KBM-7 (cell line): ENCODE data around the gene KIRREL3.

Experiments used
- DNase-seq: peaks from one replicate; pipeline ENCODE4 v3.0.0-alpha.2; 2015
- in situ Hi-C: fragments of 300-500 bp; cut with MboI; formaldehyde crosslinking; loops from 2 replicates; pipeline ENCODE4 v1.14.3; 2020; ENCODE audit warnings: low sequenced_read_pairs, low pct_unique_long_range_greater_than_20kb, mixed read lengths

The KIRREL3 gene

GRCh38 chr11:126500981-126501380 lies 499.6 kb downstream of the KIRREL3 start:
- DNase-seq: no peak
- in situ Hi-C loops: no loop called here

DNA sequence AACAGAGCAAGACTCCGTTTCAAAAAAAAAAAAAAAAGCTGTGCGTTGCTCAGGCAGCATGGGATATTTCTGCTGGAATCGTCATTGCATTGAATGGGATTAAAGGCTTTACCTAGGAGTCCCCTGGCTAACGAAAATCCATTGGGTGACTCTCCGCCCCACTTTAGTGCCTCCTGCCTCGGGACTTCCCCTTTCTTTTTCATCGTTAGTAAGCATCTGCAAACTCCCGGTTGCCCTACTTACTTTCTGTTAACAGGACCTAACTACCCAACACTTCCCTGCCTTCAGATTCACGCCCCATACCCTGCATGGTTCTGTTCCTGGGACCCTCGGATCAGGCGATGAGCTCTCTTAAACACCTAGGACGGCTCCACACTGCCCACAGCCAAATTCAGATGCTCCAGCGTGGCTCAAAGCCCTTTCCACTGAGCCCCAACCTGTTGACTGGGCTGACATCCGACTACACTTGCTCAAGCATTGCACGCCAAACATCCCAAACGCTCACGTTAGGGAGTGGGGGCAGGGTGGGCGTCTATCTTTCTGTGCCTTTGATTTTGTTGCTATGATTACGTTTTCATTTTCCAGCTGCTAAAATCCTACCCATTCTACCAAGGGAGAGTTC lies 501.3 kb downstream of the KIRREL3 start:
- in situ Hi-C loops: no loop called here
- no peak for DNase-seq

DNA sequence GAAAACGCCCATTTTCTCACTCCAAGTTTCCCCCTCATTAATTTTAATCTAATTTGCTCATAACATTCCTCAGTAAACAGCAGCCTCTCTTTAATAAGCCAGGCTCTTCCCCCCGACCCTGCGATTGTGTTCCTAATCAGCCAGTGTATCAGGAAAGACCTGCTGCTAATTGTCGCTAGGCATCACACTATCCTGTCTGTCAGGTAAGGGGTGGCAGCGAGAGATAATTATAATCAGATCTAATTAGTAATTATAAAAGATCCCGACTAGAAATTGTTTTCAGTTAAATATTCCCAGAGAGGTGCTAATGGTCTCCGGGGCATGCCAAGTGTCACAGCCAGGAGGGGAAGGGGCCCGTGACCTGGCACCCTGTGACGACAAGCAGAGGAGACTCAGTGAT lies 502.3 kb downstream of the KIRREL3 start:
- in situ Hi-C loops: no loop called here
- no peak for DNase-seq

DNA sequence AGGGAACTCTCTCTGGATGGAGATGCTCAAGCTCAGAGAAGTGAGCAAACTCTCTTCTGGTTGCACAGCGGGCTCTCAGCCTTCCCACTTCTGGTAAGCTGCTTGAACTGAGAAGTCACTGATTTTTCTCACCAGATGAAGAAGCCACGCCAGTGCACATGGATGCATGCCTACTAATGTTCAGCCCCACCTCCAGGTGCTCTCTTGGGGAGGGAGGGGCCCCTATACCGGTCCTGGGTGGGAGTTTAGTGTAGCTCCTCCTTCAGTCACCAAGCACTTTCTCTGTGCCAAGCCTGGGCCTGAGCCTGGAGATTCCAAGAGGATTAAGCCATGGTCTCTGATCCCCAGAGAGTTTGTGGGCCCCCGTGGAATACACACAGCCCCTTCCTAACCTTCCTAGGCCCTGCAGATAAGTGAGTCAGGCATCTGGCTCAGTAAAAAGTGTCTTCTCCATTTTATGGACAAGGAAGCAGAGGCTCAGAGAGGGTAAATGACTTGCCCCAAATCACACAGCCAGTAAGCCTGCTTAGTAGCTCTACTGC lies 502.9 kb downstream of the KIRREL3 start:
- DNase-seq: no peak

GRCh38 chr11:126496576-126497337 lies 503.8 kb downstream of the KIRREL3 start:
- DNase-seq: no peak
- in situ Hi-C loops: no loop called here

More for the DNA sequence above, 502.9 kb downstream of the KIRREL3 start:
- in situ Hi-C loops: no loop called here

GRCh38 chr11:126495281-126496220 lies 505.0 kb downstream of the KIRREL3 start:
- DNase-seq: no peak
- in situ Hi-C loops: no loop called here

- in situ Hi-C loops: no loop called here
Observed at GRCh38 chr11:126494831-126495230, 505.7 kb downstream of the KIRREL3 start.

GRCh38 chr11:126492331-126493082 lies 508.1 kb downstream of the KIRREL3 start:
- in situ Hi-C loops: no loop called here
- no peak for DNase-seq

More at GRCh38 chr11:126494831-126495230, 505.7 kb downstream of the KIRREL3 start:
- no peak for DNase-seq

- in situ Hi-C loops: no loop called here
- DNase-seq: no peak
Observed at GRCh38 chr11:126491092-126491491, 509.5 kb downstream of the KIRREL3 start.

- DNase-seq: no peak
- in situ Hi-C loops: no loop called here
Observed at GRCh38 chr11:126489836-126490660, 510.5 kb downstream of the KIRREL3 start.

DNA sequence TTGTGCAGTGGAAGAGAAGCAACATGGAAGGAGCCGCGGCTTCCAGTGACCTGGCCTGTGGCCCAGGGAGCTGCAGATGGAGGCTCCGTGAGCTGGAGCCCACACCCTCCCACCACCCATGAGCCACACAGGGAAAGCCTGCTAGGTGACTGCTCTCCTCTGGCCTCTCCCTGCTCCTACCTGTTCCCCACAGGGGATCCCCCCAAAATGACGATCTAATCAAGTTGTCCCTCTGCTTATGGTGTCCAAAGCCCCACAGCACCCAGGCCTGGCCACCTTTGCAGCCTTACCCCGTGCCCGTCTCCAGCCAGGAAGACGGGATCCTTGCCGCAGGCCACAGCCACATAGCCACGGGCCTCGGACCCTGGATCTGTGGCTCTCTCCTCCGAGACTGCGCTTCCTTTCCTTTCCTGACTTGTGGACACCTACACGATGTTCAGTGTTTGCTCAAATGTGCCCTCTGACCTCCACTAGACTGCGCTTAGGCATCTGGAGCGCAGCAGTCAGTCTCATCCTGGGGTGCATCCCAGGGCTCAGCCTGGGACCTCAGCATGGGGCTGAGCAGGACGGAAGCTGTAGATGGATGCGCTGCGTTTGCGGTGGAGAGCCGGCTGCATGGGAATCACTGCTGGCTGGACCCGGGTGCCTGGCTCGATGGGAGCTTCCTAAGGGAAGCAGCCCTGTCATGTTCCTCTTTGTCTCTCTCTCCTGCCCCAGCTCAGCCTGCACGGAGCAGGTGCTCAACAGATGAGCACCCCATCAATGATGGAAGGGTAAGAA lies 511.8 kb downstream of the KIRREL3 start:
- no peak for DNase-seq
- in situ Hi-C loops: no loop called here

- in situ Hi-C loops: no loop called here
- DNase-seq: peak; percentile 16
Observed at GRCh38 chr11:126487711-126488110, 512.9 kb downstream of the KIRREL3 start.

DNA sequence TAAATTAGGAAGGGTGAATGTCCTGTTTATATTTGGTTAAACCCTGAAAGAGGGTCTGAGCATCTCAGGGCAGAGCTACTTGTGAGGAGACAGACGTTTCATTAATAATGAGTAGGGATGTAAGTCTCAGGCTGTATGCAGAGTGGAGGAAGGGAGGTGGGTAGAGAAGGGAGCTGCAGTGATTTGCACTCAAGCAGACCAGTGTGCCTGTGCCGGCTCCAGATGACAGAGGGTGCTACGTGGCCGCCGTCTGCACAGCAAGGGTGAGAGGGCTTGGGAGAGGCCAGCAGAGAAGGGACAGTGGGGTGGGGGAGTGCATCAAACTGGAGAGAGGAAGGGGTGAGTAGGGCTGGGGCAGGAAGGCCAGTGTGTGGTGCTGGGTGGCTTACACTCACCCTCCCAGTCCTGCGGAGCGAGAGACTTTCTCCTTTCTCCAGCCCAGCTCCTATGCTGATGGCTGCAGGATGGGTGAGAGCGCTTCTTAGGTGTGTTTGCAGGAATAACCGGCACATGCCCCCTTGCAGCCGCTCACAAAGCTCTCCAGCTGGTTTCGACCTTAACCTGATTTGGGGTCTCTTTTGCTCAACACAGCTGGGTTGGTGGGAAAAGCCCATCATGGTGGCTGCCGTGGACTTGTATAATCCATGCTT lies 514.5 kb downstream of the KIRREL3 start:
- in situ Hi-C loops: no loop called here
- no peak for DNase-seq

GRCh38 chr11:126485021-126485792 lies 515.4 kb downstream of the KIRREL3 start:
- in situ Hi-C loops: no loop called here
- peak; percentile 41 for DNase-seq

GRCh38 chr11:126484266-126484665 lies 516.3 kb downstream of the KIRREL3 start:
- no peak for DNase-seq

GRCh38 chr11:126483621-126484195 lies 516.9 kb downstream of the KIRREL3 start:
- no peak for DNase-seq
- in situ Hi-C loops: no loop called here

More at GRCh38 chr11:126484266-126484665, 516.3 kb downstream of the KIRREL3 start:
- in situ Hi-C loops: no loop called here
